Lower lobe of right lung (tissue), 2 donors: Measurements from ENCODE around the gene CCDC159. TPM values are rescaled to one million over a fixed set of nuclear protein-coding genes. Genes with fewer than 3 reads are reported as not detected.

Experiments
- ATAC-seq, 2 donors: fragments of 200-7000 bp; cut with Tn5 transposase; one replicate each; pipeline ENCODE4 v1.9.1; 2020 to 2022; ENCODE audit warnings: mild to moderate bottlenecking in 2 of 2, moderate library complexity in 2 of 2
- DNase-seq: peaks from one replicate; pipeline ENCODE4 v3.0.0-alpha.2; 2020
- H3K27ac ChIP-seq: fragments of 200-600 bp; one replicate; pipeline ENCODE4 v1.8.0; 2022
- H3K27me3 ChIP-seq: fragments of 200-600 bp; one replicate; pipeline ENCODE4 v1.8.0; 2022; ENCODE audit warnings: low read depth
- H3K36me3 ChIP-seq: fragments of 200-600 bp; one replicate; pipeline ENCODE4 v1.8.0; 2022; ENCODE audit warnings: mild to moderate bottlenecking
- H3K4me1 ChIP-seq: fragments of 200-600 bp; one replicate; pipeline ENCODE4 v1.8.0; 2022
- H3K4me3 ChIP-seq: fragments of 200-600 bp; one replicate; pipeline ENCODE4 v1.8.0; 2022; ENCODE audit warnings: mild to moderate bottlenecking
- H3K9me3 ChIP-seq: fragments of 200-600 bp; one replicate; pipeline ENCODE4 v1.8.0; 2022
- CTCF ChIP-seq: fragments of 200-600 bp; IDR thresholded peaks from one replicate; pipeline ENCODE4 v1.8.0; 2022; ENCODE audit warnings: antibody characterized with exemption, mild to moderate bottlenecking
- intact Hi-C: fragments of 100-400 bp; cut with DNase I; formaldehyde crosslinking; loops from one replicate; pipeline ENCODE4 v1.11.0; 2022
- total RNA-seq: library from RNA; stranded (reverse); fragmentation: NEBNext Ultra II Directional; extraction: Animal tissue kit (Norgen Biotek cat#: 25700); gene quantifications from one replicate; pipeline ENCODE4 v1.2.1, GENCODE V29; 2021
- donor health status: DM: no; HTN: yes; CAD: no; lungs with severe emphysema.

The CCDC159 gene
- total RNA-seq, 1 donor from 2014 or later = 37.3 TPM

GRCh38 chr19:11363881-11364280, 17.6 kb downstream of the CCDC159 start:
- peaks cover 58% of the 10 kb centered on the region for H3K36me3 ChIP-seq

GRCh38 chr19:11364296-11364904, 18.1 kb downstream of the CCDC159 start:
- no peak for TF ChIP-seq CTCF
- intact Hi-C loops = no loop called here
- Histone ChIP-seq H3K36me3 (peaks cover 55% of the 10 kb centered on the region), H3K9me3 (no peaks in the 10 kb centered on the region), H3K4me1 (peaks cover 5% of the 10 kb centered on the region), H3K4me3 (no peak overlapping the region), H3K27ac (no peak overlapping the region), H3K27me3 (no peaks in the 10 kb centered on the region)
- ATAC-seq (no peak), DNase-seq (no peak)

More at GRCh38 chr19:11363881-11364280, 17.6 kb downstream of the CCDC159 start:
- no peak overlapping the region for H3K27ac ChIP-seq
- peaks cover 5% of the 10 kb centered on the region for H3K4me1 ChIP-seq
- H3K4me3 ChIP-seq = no peak overlapping the region
- DNase-seq = no peak
- intact Hi-C loops = no loop called here
- no peaks in the 10 kb centered on the region for H3K27me3 ChIP-seq
- TF ChIP-seq CTCF = no peak
- ATAC-seq = no peak
- no peaks in the 10 kb centered on the region for H3K9me3 ChIP-seq

GRCh38 chr19:11364935-11365334, 18.6 kb downstream of the CCDC159 start:
- no peaks in the 10 kb centered on the region for H3K27me3 ChIP-seq
- no peak for ATAC-seq
- no peak overlapping the region for H3K4me3 ChIP-seq
- peaks cover 5% of the 10 kb centered on the region for H3K4me1 ChIP-seq
- no peak for DNase-seq
- intact Hi-C loops = no loop called here
- H3K36me3 ChIP-seq = peaks cover 51% of the 10 kb centered on the region
- TF ChIP-seq CTCF = no peak
- no peaks in the 10 kb centered on the region for H3K9me3 ChIP-seq
- H3K27ac ChIP-seq = no peak overlapping the region

- intact Hi-C loops = no loop called here
- no peak for TF ChIP-seq CTCF
- no peaks in the 10 kb centered on the region for H3K27me3 ChIP-seq
- peaks cover 51% of the 10 kb centered on the region for H3K36me3 ChIP-seq
- ATAC-seq (no peak), DNase-seq (no peak)
- peaks cover 5% of the 10 kb centered on the region for H3K4me1 ChIP-seq
- H3K4me3 ChIP-seq = no peak overlapping the region
- H3K9me3 ChIP-seq = no peaks in the 10 kb centered on the region
- no peak overlapping the region for H3K27ac ChIP-seq
Observed at GRCh38 chr19:11365557-11366117, 19.3 kb downstream of the CCDC159 start.

GRCh38 chr19:11367528-11367927, 21.2 kb downstream of the CCDC159 start:
- DNase-seq (no peak), ATAC-seq (no peak)
- H3K9me3 ChIP-seq = no peaks in the 10 kb centered on the region
- H3K27ac ChIP-seq = no peak overlapping the region
- intact Hi-C loops = no loop called here
- no peak overlapping the region for H3K4me3 ChIP-seq
- no peak for TF ChIP-seq CTCF
- peaks cover 42% of the 10 kb centered on the region for H3K36me3 ChIP-seq
- no peaks in the 10 kb centered on the region for H3K27me3 ChIP-seq
- no peaks in the 10 kb centered on the region for H3K4me1 ChIP-seq
